Measurements from ENCODE around the gene FAM149B1.
"Not testable (repeated sequence)": the region's sequence is repeated elsewhere in the genome, so short reads cannot be mapped to it uniquely, and the experiment has no call there.

Gene FAM149B1

DNA sequence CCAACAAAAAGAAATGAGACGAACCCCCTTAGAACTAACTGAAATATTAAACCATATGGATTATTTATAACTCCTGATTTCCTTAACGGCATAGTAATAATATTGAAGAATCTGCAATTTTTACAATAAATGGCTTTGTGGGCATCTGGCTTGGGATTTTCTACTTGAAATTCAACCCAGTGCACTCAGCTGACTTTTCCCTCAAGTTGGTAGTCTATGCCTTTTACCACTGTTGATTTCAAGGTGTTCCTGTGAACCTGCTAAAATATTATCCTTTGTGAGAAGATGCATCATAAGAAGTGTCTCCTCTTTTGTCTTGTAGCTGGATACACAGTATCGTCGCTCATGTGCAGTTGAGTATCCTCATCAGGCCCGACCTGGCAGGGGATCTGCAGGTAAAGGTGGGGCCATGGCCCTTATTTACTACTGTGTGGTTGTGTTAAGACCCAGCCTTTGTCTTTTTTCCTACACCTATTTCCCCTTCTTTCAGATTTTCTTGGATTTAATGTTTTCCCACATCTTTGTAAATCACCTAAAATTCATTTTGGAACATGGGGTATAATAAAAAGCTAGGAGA lies 71.2 kb downstream of the FAM149B1 start:
- Mint-ChIP-seq H3K27ac (no peak overlapping the region), H3K4me1 (no peaks in the 10 kb centered on the region)

DNA sequence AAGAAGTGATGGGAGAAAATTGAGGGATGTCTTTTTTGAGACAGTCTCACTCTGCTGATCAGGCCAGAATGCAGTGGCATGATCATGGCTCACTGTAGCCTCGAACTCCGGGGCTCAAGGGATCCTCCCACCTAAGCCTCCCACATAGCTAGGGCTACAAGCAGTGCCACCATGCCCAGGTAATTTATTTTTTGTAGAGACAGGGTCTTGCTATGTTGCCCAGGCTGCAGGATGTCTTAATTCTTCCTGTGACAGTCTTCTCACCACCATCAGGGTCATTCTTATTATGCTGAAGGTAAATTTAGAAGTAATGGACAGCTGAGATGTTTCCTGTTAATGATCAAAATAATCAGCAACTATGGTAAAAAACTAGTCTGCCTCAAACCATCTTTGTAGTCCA lies 72.0 kb downstream of the FAM149B1 start:
- peaks cover 37% of the 10 kb centered on the region for H3K36me3 Mint-ChIP-seq
- H3K9me3 Mint-ChIP-seq: no peaks in the 10 kb centered on the region
- ATAC-seq: no peak
- no peak overlapping the region for H3K27ac Mint-ChIP-seq
- H3K4me3 Mint-ChIP-seq: no peak overlapping the region
- no peaks in the 10 kb centered on the region for H3K27me3 Mint-ChIP-seq
- H3K4me1 Mint-ChIP-seq: peaks cover 7% of the 10 kb centered on the region

More for the DNA sequence above, 71.2 kb downstream of the FAM149B1 start:
- peaks cover 37% of the 10 kb centered on the region for H3K36me3 Mint-ChIP-seq
- H3K4me3 Mint-ChIP-seq: no peak overlapping the region
- H3K9me3 Mint-ChIP-seq: no peaks in the 10 kb centered on the region
- no peak for ATAC-seq
- no peaks in the 10 kb centered on the region for H3K27me3 Mint-ChIP-seq

DNA sequence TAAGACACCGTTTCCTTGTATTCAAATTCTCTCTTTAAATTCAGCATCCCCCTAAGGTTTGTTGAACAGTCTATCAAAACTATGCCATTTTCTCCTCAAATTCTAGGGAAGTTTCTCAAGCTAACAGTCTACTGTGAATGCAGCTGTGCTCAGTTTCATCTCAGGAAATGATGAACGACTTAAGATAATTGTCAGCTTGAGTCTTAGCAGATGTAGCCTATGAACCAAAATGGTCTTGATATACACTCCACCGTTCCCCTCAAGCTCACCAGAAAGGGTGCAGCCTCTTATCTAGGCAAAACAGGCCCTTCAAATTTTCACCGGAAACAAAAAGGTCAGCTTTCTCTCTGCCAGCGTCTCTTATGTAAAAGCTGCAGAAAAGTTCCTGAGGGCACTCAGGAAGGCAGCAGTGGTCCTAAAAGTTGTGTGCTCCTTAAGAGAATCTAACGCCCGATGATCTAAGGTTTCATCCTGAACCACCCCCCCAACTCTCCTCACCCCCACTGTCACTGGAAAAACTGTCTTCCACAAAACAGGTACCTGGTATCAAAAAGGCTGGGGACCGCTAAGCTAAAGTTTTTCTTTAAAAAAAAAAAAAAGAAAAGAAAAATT lies 77.1 kb downstream of the FAM149B1 start:
- no peak for ATAC-seq
- Mint-ChIP-seq H3K4me1 (peaks cover 51% of the 10 kb centered on the region), H3K27me3 (no peaks in the 10 kb centered on the region), H3K36me3 (peaks cover 34% of the 10 kb centered on the region), H3K4me3 (peak overlapping the region; percentile 56), H3K27ac (peak overlapping the region; percentile 76), H3K9me3 (no peaks in the 10 kb centered on the region)

DNA sequence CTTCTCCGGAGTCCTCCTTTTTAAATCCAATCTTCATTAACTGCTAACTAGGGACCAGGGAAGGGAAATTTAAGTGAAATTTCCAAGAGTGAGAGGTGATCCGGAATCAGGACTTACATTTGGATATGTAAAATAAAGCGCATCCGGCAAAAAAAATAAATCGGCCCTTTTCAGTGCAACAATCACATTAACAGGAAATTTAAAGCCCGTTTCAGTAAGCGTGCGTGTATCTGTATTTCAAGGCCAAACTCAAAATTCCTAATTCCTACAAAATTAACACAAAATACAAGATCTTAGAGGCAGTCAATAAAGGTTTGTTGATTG lies 78.4 kb downstream of the FAM149B1 start:
- H3K4me1 Mint-ChIP-seq: peaks cover 64% of the 10 kb centered on the region
- no peak for ATAC-seq
- H3K27ac Mint-ChIP-seq: peak overlapping the region; percentile 95
- H3K9me3 Mint-ChIP-seq: no peaks in the 10 kb centered on the region
- no peaks in the 10 kb centered on the region for H3K27me3 Mint-ChIP-seq
- H3K4me3 Mint-ChIP-seq: peak overlapping the region; percentile 94
- peaks cover 38% of the 10 kb centered on the region for H3K36me3 Mint-ChIP-seq

DNA sequence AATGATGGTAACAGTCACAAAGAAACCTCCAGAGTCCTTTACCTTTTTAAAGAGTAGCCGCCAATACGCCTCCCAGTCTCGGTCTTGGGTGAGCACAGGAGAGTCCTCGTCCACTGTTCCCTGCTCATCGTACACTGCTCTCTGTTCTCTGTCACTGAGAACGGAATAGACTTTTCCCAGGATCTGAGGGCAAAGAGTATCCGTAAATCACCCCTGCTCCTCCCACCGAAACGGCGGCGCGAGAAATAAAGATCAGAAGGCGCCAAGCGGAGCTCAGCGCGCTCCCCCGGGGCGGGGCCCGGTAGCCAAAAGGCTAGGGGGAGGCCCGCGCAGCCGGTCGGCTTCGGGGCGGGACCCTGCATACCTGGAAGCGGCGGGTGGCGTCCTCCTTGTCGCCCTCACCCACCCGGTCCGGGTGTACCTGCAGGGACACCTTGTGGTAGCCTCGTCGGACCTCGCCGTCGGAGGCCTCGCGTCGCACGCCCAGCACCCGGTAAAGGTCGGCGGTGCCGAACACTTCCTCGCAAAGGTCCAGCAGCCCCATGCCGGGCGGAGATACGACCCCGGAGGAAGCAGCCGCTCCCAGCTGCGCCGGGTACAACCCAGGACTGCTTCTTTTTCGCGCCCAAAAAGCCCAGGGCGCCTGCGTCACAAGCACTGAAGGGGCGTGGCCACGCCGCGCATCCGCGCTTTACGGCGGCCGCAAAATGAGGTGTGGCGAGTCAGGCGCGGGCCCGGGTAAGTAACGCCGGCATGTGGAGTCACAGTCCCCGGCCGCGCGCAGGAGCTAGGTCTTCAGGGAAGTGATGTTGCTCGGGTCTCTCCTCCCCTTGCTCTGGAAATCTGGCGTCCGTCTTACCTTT lies 79.0 kb downstream of the FAM149B1 start, which contains the start of gene DNAJC9:
Gene DNAJC9, minus strand, starts transcription at position 610 of the 863 bp plus-strand sequence. Its CDS starts 66 bp downstream, at position 544.
- H3K9me3 Mint-ChIP-seq: no peaks in the 10 kb centered on the region
- peak; percentile 95 for ATAC-seq
- peak within 1 kb of the TSS; percentile 95 for H3K27ac Mint-ChIP-seq
- H3K27me3 Mint-ChIP-seq: no peaks in the 10 kb centered on the region
- H3K4me1 Mint-ChIP-seq: peaks cover 70% of the 10 kb centered on the region
- peaks cover 40% of the 10 kb centered on the region for H3K36me3 Mint-ChIP-seq
- peak within 1 kb of the TSS; percentile 94 for H3K4me3 Mint-ChIP-seq

DNA sequence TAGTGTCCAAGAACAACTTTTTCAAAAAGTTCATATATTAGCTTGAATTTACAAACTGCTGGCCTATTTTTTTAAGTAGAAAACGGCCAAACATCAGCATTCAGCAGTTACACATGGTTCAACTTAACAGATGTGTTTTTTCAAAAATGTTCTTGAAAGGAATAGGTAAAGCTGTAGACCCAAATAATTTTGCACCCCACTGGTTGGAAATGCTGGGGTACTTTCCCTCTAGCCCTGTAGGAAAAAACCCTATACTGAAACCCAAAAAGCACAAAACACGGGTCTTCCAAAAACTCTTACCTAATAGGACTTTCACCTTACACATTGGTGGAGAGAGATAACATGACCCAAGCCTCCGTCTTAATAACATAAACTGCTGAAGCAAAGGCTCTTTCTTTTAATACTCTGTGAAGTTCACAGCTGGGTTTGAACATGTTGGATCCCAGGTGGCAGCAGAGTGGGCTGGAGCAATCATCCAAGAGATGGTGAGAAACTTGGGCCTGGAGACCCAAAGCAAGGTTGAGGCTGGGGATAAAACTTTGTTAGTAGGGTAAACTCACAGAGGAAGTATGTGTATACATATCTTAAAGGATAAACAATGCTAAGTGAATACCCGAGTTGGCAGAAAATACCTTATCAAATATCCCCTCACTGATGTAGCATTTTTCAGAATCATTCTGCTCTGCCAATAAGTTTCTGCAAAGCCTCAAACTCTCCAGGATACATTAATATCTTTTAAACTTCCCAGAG lies 79.8 kb downstream of the FAM149B1 start:
- Mint-ChIP-seq H3K4me3 (peak overlapping the region; percentile 94), H3K27ac (peak overlapping the region; percentile 95), H3K27me3 (no peaks in the 10 kb centered on the region), H3K9me3 (no peaks in the 10 kb centered on the region), H3K4me1 (peaks cover 74% of the 10 kb centered on the region), H3K36me3 (peaks cover 38% of the 10 kb centered on the region)
- ATAC-seq: no peak

DNA sequence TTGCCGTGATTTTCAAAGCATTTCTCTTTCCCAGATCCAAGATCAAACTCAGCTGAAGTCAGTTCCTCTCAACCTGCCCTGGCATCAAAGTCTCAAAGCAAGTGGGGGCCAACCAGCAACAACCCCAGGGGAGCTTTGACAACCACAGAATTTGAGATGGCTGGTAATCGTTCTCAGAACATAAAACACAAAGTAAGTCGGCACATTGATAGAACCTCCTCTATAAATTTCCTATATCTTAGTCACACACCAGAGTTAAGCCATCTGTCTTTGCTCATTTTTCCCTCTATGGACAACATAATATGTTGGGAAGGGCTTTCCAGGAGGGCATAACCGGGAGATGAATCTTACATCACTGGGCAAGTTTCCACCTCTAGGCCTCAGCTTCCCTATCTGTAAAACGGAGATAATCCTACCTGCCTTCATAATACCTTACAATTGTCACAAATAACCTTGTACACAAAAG lies 80.4 kb downstream of the FAM149B1 start:
- peak overlapping the region; percentile 95 for H3K27ac Mint-ChIP-seq
- H3K27me3 Mint-ChIP-seq: no peaks in the 10 kb centered on the region
- H3K9me3 Mint-ChIP-seq: no peaks in the 10 kb centered on the region
- H3K36me3 Mint-ChIP-seq: peaks cover 32% of the 10 kb centered on the region
- H3K4me3 Mint-ChIP-seq: peak overlapping the region; percentile 94
- peaks cover 74% of the 10 kb centered on the region for H3K4me1 Mint-ChIP-seq
- no peak for ATAC-seq

DNA sequence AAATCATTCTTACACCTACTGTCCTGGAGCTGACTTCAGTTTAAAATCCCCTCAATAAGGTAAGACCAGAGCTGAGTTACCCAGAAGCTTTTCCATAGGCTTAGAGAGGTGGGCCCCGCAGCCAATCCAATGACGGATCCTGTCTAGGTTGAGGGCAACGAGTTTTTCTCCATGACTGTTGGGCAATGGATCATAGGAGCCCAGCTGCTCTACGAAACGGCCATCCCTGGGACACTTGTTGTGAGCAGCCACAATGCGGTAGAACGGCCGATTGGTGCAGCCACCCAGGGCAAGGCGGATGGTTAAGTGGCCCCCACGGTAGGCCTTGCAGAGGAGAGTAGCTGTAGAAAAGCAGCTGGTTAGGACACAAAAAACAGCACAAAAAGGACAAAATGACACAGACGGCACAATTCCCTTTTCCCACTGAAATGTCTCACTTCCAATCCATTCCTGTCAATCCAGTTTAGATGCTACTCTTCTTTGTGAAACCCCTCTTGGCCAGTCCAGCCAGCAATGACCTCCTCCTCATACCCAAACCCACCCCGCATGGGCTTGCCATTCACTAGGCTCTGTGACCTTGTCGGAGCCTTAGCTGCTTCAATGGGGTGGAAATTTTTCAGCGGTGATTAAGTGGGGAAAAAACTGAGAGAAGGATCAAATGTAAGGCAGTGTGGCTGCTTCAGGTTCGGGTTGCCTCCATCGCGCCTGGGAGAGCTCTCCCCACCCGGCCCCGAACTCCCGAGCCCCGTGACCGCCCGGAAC lies 83.9 kb downstream of the FAM149B1 start:
- H3K36me3 Mint-ChIP-seq: peaks cover 17% of the 10 kb centered on the region
- peak overlapping the region; percentile 97 for H3K4me3 Mint-ChIP-seq
- no peaks in the 10 kb centered on the region for H3K9me3 Mint-ChIP-seq
- peak overlapping the region; percentile 95 for H3K27ac Mint-ChIP-seq
- peaks cover 47% of the 10 kb centered on the region for H3K4me1 Mint-ChIP-seq
- no peaks in the 10 kb centered on the region for H3K27me3 Mint-ChIP-seq
- ATAC-seq: peak; percentile 81

DNA sequence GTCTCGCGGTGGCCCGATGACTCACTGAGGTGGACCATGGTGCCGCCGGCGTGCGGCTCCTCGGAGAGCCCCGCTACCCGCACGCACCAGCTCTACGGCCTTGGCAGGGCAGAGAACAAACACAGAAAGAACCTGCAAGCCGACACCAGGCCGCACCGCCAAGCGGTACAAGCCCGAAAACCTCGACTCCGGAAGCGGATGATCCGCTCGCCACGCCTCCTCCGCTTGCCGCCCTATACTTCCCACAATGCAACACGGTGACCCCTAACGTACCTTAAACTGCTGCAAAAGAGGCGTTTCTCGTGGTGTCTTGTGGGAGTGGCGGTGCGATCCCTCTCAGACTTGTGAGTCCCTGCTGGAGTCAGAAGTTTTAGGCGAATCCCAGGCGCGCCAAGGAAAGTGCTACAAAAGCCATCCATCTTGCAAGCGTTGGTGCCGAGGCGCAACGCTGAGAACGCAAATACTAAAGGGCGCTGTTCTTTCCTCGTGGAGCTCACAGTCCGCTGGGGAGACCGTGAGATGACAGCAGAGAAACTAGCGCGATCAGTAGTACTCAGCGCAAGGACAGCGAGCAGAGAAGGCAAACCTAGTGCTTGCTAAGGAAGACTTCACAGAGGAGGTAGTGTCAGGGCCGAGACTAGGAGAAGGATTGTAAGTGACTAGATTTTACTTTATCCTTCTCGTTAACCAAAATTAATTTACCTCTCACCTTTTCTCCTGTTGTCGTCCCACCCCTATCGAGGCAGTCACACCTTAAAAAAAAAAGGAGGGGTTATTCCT lies 84.7 kb downstream of the FAM149B1 start, which contains the start of gene MRPS16:
Gene MRPS16, minus strand, starts transcription at position 200 of the 780 bp plus-strand sequence. Its CDS starts 162 bp downstream, at position 38.
- Mint-ChIP-seq H3K4me1 (peaks cover 40% of the 10 kb centered on the region), H3K27me3 (no peaks in the 10 kb centered on the region), H3K9me3 (no peaks in the 10 kb centered on the region), H3K36me3 (peaks cover 17% of the 10 kb centered on the region), H3K27ac (peak within 1 kb of the TSS; percentile 95), H3K4me3 (peak within 1 kb of the TSS; percentile 97)
- peak; percentile 95 for ATAC-seq

DNA sequence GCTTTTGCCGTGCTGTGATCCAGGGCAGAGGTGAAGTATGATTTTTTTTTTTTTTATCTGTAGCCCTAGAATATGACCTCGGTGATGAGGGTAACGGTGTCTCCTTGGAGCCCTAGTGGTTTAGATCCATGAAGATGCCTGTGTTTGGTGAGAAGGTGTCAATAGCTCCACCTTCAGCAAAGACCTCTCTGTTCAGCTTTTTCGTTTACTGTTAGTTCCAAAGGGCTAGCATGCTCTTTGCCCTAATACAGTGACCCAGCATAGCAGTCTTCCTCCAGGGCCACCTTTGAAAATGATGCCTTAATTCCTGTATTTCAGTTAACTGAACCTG lies 85.3 kb downstream of the FAM149B1 start:
- no peaks in the 10 kb centered on the region for H3K27me3 Mint-ChIP-seq
- H3K9me3 Mint-ChIP-seq: no peaks in the 10 kb centered on the region
- peaks cover 17% of the 10 kb centered on the region for H3K36me3 Mint-ChIP-seq
- peaks cover 34% of the 10 kb centered on the region for H3K4me1 Mint-ChIP-seq
- peak; percentile 18 for ATAC-seq
- H3K4me3 Mint-ChIP-seq: peak overlapping the region; percentile 97
- H3K27ac Mint-ChIP-seq: peak overlapping the region; percentile 95

DNA sequence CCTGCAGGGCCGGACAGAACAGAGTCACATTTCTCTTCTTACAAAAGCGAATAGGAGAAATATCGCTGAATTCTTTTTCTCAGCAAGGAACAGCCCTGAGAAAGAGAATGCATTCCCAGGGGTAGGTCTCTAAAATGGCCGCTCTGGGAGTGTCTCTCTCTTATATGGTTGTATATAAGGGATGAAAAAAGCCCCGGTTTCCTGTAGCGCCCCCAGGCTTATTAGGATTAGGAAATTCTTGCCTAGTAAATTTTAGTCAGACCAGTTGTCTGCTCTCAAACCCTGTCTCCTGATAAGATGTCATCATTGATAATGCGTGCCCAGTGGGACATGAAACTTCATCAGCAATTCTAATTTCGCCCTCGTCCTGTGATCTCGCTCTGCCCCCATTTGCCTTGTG lies 90.7 kb downstream of the FAM149B1 start:
- H3K4me1 Mint-ChIP-seq, H3K9me3 Mint-ChIP-seq, H3K27me3 Mint-ChIP-seq, H3K4me3 Mint-ChIP-seq, ATAC-seq, H3K27ac Mint-ChIP-seq, H3K36me3 Mint-ChIP-seq: not testable (repeated sequence)

DNA sequence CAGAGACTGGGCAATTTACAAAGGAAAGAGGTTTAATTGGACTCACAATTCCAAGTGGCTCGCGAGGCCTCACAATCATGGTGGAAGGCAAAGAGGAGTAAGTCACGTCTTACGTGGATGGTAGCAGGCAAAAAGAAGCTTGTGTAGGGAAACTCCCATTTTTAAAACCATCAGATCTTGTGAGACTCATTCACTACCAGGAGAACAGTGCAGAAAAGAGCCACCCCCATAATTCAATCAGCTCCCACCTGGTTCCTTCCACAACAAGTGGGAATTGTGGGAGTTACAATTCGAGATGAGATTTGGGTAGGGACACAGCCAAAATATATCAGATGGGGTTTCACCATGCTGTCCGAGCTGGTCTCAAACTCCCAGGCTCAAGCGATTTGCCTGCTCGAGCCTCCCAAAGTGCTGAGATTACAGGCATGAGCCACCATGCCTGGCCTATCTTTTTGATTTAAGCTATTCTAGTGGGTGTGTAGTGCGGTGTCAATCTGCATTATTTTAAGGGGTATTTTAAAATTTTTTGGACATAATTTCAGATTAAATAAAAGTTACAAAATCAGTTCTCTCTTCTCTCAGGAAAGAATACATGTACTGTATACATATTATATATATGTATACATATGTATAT lies 93.6 kb downstream of the FAM149B1 start:
- peaks cover 4% of the 10 kb centered on the region for H3K9me3 Mint-ChIP-seq
- H3K4me1 Mint-ChIP-seq: peaks cover 7% of the 10 kb centered on the region
- no peaks in the 10 kb centered on the region for H3K27me3 Mint-ChIP-seq
- no peaks in the 10 kb centered on the region for H3K36me3 Mint-ChIP-seq
- H3K4me3 Mint-ChIP-seq: no peak overlapping the region
- ATAC-seq: no peak
- no peak overlapping the region for H3K27ac Mint-ChIP-seq

DNA sequence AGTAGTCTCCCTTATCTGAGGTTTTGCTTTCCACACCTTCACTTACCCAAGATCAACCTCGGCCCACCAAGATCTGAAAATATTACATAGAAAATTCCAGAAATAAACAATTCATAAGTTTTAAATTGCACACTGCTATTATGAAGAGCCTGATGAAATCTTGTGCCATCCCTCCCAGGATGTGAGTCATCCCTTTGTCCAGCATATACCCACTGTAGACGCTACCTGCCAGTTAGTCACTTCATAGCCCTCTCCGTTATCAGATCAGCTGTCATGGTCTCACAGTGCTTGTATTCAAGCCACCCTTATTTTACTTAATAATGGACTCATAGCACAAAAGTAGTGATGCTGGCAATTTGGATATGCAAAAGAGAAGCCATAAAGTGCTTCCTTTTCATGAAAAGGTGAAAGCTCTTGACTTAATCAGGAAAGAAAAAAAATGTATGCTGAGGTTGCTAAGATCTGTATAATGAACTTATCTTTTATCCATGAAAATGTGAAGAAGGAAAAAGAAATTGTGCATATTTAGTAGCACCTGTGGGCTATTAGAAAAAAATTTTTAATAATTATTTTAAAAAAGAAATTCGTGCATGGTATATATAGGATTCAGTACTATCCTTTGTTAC lies 94.3 kb downstream of the FAM149B1 start:
- H3K36me3 Mint-ChIP-seq: no peaks in the 10 kb centered on the region
- no peak overlapping the region for H3K4me3 Mint-ChIP-seq
- ATAC-seq: no peak
- no peak overlapping the region for H3K27ac Mint-ChIP-seq
- no peaks in the 10 kb centered on the region for H3K27me3 Mint-ChIP-seq
- H3K9me3 Mint-ChIP-seq: peaks cover 4% of the 10 kb centered on the region
- peaks cover 7% of the 10 kb centered on the region for H3K4me1 Mint-ChIP-seq
